Heart left ventricle (tissue), 16 donors: ENCODE measurements around the gene PARD3B. TPM values are rescaled to one million over a fixed set of nuclear protein-coding genes. Genes with fewer than 3 reads are reported as not detected.

ENCODE experiments used
- ATAC-seq, 4 donors: fragments of 200-7000 bp; cut with Tn5 transposase; one replicate each; pipeline ENCODE4 v1.9.1; 2020 to 2022; ENCODE audit warnings: moderate library complexity in 4 of 4, mild to moderate bottlenecking in 3 of 4, moderate number of reproducible peaks in 1 of 4
- DNase-seq, 5 donors: peaks; one replicate each; pipeline ENCODE4 v3.0.0-alpha.2; 2020
- H3K27ac ChIP-seq, 12 donors: fragments of 200-600 bp; sonication (generic) in 4 of 12; one replicate each; pipeline versions ENCODE4 v1.5.0 to v1.8.0; 2016 to 2022; ENCODE audit warnings: mild to moderate bottlenecking in 2 of 12
- H3K27me3 ChIP-seq, 9 donors: fragments of 200-600 bp; sonication (generic) in 2 of 9; one replicate each; pipeline versions ENCODE4 v1.5.1 to v1.8.0; 2016 to 2022; ENCODE audit warnings: mild to moderate bottlenecking in 3 of 9
- H3K36me3 ChIP-seq, 9 donors: fragments of 200-600 bp; sonication (generic) in 2 of 9; one replicate each; pipeline versions ENCODE4 v1.5.0 to v1.8.0; 2018 to 2022; ENCODE audit warnings: mild to moderate bottlenecking in 2 of 9
- H3K4me1 ChIP-seq, 12 donors: fragments of 200-600 bp; sonication (generic) in 4 of 12; one replicate each; pipeline versions ENCODE4 v1.5.0 to v1.8.0; 2016 to 2022; ENCODE audit warnings: mild to moderate bottlenecking in 3 of 12
- H3K4me3 ChIP-seq, 12 donors: fragments of 200-600 bp; sonication (generic) in 4 of 12; one replicate each; pipeline versions ENCODE4 v1.5.0 to v1.8.0; 2017 to 2022; ENCODE audit warnings: mild to moderate bottlenecking in 9 of 12, moderate library complexity in 4 of 12
- H3K9me3 ChIP-seq, 12 donors: fragments of 200-600 bp; sonication (generic) in 4 of 12; one replicate each; pipeline versions ENCODE4 v1.5.0 to v1.8.0; 2016 to 2022; ENCODE audit warnings: mild to moderate bottlenecking in 1 of 12
- POLR2A ChIP-seq, 2 donors: fragments of 450-650 bp; IDR thresholded peaks; one replicate each; pipeline ENCODE4 v1.6.1; 2017; ENCODE audit warnings: antibody characterized with exemption in 2 of 2, mild to moderate bottlenecking in 2 of 2, moderate library complexity in 2 of 2
- WGBS, 4 donors: extraction: QIAGEN DNeasy Blood & Tissue Kit in 2 of 4; methylation state at CpG; one replicate each; pipeline versions ENCODE4 v1.1.5 to v1.1.7; 2013 to 2018; 5-methylcytosine and 5-hydroxymethylcytosine counted together
- intact Hi-C, 10 donors: fragments of 100-400 bp; cut with DNase I; formaldehyde crosslinking; loops; one replicate each; pipeline versions ENCODE4 v1.11.1 to v1.14.2; 2022
- polyA plus RNA-seq, 2 donors: library from polyadenylated mRNA; stranded (reverse); fragments of 200-250 nt; gene quantifications; one replicate each; pipeline ENCODE4 v1.2.3, GENCODE V29; 2013
- total RNA-seq, 9 donors: library from RNA; depleted of rRNA in 2 of 9; stranded (reverse); fragments of >200 nt in 2 of 9; fragmentation: NEBNext Ultra II Directional in 3 of 9; extraction: Animal tissue kit (Norgen Biotek cat#: 25700) in 3 of 9; gene quantifications; one replicate each; pipeline versions ENCODE4 v1.1.0 to v1.2.4, GENCODE V29; 2016 to 2023
- TF ChIP-seq, protein P1 (sequence below), 12 donors: fragments of 200-600 bp; sonication (generic) in 4 of 12; IDR thresholded peaks; one replicate each; pipeline versions ENCODE4 v1.5.0 to v1.8.0; 2018 to 2022; ENCODE audit warnings: antibody characterized with exemption in 12 of 12, mild to moderate bottlenecking in 5 of 12
- donor health status: ischemic (EF 13 %, LVEDD 7.1; RV severe dilation, severe dysfunction).
- donor health status: healthy with polysubstance abuse.
- donor health status: DM: no; HTN: yes; CAD: no.
- donor health status: DM: no; HTN: no; CAD: no.
- donor health status: ischemic (EF 25% LVEDD 6.9; RV normal size, moderate dysfunction).
- donor health status: ischemic (EF 25% LVEDD 5.7; RV mildly dilated, moderate dysfunction).
- donor health status: healthy.
- donor health status: DM: yes; HTN: yes; CAD: no.
- donor health status: ischemic (EF 35%, LVEDD 5.7; RV mildly dilated, moderate dysfunction).
- donor health status: nonischemic (EF 11% LVEDD 7.7; RV severe dilation, severe dysfunction).
- donor health status: DM: yes; HTN: yes; CAD: no.
- donor health status: PGD.
- donor health status: ischemic (EF 29% LVEDD 5.4; RV normal size, mild dysfunction).
- donor health status: nonischemic (EF 23%, LVEDD 6.1; RV moderate dilation, normal function).

PARD3B gene
- total and polyA plus RNA-seq, 11 donors = 0.71 to 15.1 (median 6.2) TPM

DNA sequence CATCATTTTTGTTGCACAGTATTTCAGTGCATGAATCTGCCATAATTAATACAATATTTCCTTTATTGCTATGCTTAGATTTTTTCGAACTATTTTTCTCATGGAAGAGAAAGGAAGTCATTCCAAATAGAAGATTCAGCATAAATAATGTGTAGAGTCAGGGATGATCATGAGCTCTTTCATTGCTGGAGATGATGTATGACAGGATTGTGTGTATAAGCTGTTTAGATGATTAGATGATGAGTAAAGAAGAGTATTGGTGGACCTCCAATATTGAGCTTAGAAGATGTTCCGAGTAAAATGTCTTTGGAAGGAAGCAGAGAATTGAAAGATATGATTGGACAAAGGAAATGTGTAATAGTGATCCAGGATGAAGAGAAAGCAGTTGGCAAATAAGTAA is 364.5 kb downstream of the PARD3B start:
- ATAC-seq (no peak), DNase-seq (no peak)
- Histone ChIP-seq H3K9me3 (no peaks in the 10 kb centered on the region), H3K4me1 (no peaks in the 10 kb centered on the region), H3K27ac (no peak overlapping the region), H3K36me3 (no peaks in the 10 kb centered on the region), H3K27me3 (no peaks in the 10 kb centered on the region), H3K4me3 (no peak overlapping the region)
- intact Hi-C loops = no loop called here
- 90 to 96% (median 91%) methylated on average over 2 of the region's 2 CpGs for WGBS, 4 donors
- no peak for TF ChIP-seq POLR2A (IDR thresholded peaks at IDR 0.05)
- TF ChIP-seq, protein P1, sequence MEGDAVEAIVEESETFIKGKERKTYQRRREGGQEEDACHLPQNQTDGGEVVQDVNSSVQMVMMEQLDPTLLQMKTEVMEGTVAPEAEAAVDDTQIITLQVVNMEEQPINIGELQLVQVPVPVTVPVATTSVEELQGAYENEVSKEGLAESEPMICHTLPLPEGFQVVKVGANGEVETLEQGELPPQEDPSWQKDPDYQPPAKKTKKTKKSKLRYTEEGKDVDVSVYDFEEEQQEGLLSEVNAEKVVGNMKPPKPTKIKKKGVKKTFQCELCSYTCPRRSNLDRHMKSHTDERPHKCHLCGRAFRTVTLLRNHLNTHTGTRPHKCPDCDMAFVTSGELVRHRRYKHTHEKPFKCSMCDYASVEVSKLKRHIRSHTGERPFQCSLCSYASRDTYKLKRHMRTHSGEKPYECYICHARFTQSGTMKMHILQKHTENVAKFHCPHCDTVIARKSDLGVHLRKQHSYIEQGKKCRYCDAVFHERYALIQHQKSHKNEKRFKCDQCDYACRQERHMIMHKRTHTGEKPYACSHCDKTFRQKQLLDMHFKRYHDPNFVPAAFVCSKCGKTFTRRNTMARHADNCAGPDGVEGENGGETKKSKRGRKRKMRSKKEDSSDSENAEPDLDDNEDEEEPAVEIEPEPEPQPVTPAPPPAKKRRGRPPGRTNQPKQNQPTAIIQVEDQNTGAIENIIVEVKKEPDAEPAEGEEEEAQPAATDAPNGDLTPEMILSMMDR (IDR thresholded peaks at IDR 0.05) = no peak

DNA sequence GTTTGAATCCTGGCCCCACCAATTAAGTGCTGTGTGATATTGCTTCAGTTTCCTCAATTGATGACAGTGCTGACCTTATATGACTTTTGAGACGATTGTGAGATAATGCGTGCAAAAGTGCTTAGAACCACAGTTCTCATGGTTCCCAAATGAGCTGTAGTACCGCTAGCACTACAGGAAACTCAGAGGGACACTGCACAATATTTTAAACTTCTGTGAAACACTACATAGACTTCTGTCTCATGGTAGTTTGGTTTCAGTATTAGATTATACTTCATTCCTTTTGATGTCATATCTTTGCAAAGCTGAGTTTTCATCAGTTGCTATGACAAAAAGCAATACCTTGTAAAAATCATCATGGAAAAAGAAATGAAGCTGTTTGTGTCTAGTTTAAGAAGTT is 368.0 kb downstream of the PARD3B start:
- Histone ChIP-seq H3K36me3 (no peaks in the 10 kb centered on the region), H3K4me3 (no peak overlapping the region), H3K4me1 (no peaks in the 10 kb centered on the region), H3K27me3 (no peaks in the 10 kb centered on the region), H3K9me3 (no peaks in the 10 kb centered on the region), H3K27ac (no peak overlapping the region)
- ATAC-seq = no peak
- WGBS, 4 donors = 85 to 89% (median 87%) methylated on average over 3 of the region's 3 CpGs
- no peak for TF ChIP-seq POLR2A (IDR thresholded peaks at IDR 0.05)
- DNase-seq = no peak
- intact Hi-C loops = no loop called here

DNA sequence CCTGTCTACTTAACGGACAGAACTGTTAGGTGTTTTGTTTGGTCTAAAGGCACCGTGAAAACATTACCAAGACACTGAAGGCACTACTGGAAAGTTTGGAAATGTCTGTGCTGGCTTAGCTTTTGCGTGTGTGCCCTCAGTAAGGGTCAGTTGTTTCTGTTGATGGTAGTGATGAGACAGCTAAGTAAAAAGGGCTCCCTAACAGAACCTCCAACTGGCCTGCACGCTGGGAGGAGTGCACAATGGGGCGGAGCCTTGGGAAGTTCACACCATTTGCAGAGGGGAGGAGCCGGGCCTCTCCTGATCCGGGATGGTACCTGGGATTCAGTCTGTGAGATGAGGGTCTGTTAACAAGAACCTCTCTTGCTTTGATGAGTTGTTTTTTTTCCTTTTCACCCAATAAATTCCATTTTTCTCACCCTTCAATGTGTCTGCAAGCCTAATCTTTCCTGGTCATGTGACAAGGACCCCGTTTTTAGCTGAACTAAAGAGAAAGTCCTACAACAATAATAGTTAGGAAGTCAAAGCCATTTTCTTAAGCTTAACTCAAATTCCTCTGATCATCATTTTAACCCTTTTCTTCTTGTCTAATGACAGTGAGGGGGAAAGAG is 368.7 kb downstream of the PARD3B start:
- H3K27ac ChIP-seq = no peak overlapping the region
- no peaks in the 10 kb centered on the region for H3K9me3 ChIP-seq
- TF ChIP-seq, protein P1 (IDR thresholded peaks at IDR 0.05) = no peak
- no peak for TF ChIP-seq POLR2A (IDR thresholded peaks at IDR 0.05)
- 90 to 95% (median 95%) methylated on average over 8 of the region's 8 CpGs for WGBS, 4 donors
- ATAC-seq (no peak), DNase-seq (no peak)
- intact Hi-C loops = no loop called here
- no peaks in the 10 kb centered on the region for H3K36me3 ChIP-seq
- H3K27me3 ChIP-seq = no peaks in the 10 kb centered on the region
- H3K4me3 ChIP-seq = no peak overlapping the region
- H3K4me1 ChIP-seq = no peaks in the 10 kb centered on the region

DNA sequence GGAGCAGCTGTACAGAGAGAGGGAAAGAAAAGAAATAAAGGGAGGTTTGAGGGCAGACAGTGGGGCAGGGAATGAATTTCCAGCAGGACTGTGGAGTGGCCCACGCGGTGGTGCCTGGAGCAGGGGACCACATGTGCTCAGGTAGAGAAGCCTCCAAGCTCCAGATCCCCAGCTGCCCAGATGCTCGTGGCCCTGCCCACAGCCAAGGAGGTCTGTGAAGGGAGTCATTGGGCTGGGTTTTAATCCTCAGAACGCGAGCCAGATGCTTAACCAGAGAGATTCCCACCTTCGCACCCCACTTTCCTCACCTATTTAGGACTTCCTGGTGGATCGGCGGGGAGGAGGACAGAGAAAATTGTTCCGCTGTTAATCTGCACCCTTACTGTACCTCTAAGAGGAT is 369.4 kb downstream of the PARD3B start:
- WGBS, 4 donors = 95 to 97% (median 96%) methylated on average over 9 of the region's 9 CpGs
- no peaks in the 10 kb centered on the region for H3K9me3 ChIP-seq
- DNase-seq (no peak), ATAC-seq (no peak)
- no peak overlapping the region for H3K4me3 ChIP-seq
- no peaks in the 10 kb centered on the region for H3K27me3 ChIP-seq
- no peak for TF ChIP-seq POLR2A (IDR thresholded peaks at IDR 0.05)
- TF ChIP-seq, protein P1 (IDR thresholded peaks at IDR 0.05) = no peak
- no peaks in the 10 kb centered on the region for H3K4me1 ChIP-seq
- intact Hi-C loops = no loop called here
- H3K36me3 ChIP-seq = no peaks in the 10 kb centered on the region
- no peak overlapping the region for H3K27ac ChIP-seq

DNA sequence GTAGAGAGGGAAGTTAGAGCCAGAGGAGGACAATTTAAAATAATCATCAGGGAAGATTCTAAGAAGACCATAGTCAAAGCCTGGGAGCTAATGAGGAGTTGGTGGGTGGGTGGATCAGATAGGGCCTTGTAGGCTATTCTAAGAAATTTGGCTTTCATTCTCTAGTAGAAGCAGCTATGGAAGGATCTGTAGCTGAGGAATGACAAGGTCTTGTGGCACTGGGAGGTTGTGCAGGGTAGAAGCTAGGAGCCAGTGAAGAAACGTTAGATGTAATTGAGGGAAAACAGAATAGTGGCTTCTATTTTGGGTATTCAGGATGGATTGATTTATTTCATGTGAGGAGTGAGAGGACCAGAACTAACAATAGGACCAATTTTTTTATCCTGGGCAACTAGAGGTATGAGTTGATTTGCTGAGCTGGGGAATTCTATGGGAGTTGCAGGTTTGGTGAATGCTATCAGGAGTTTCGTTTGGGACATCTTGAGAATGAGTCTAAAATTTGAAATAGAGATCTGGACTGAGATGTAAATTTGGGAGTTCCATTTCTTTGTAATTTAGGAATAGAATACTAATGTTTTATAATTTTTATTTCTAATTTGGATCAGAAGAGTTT is 371.9 kb downstream of the PARD3B start:
- H3K4me1 ChIP-seq = no peaks in the 10 kb centered on the region
- no peaks in the 10 kb centered on the region for H3K36me3 ChIP-seq
- H3K27ac ChIP-seq = no peak overlapping the region
- no peak overlapping the region for H3K4me3 ChIP-seq
- ATAC-seq = no peak
- no peaks in the 10 kb centered on the region for H3K27me3 ChIP-seq
- TF ChIP-seq, protein P1 (IDR thresholded peaks at IDR 0.05) = no peak
- TF ChIP-seq POLR2A (IDR thresholded peaks at IDR 0.05) = no peak
- 89 to 92% (median 91%) methylated on average over 2 of the region's 2 CpGs for WGBS, 4 donors
- no peaks in the 10 kb centered on the region for H3K9me3 ChIP-seq
- intact Hi-C loops = no loop called here
- no peak for DNase-seq
